HL-60 (cell line): Measurements from ENCODE around the gene TAF5L.

Experiments used
- DNase-seq, 2 experiments: peaks; one replicate each; pipeline ENCODE4 v3.0.0-alpha.2; 2010 to 2020; ENCODE audit warnings: low read depth in 1 of 2, low spot score in 1 of 2
- H3K27ac ChIP-seq: fragments of 250-450 bp; sonication (Bioruptor Pico); replicated peaks from 2 replicates; pipeline ENCODE4 v1.5.1; 2020; ENCODE audit warnings: mild to moderate bottlenecking, moderate library complexity
- H3K27me3 ChIP-seq: fragments of 250-450 bp; sonication (Bioruptor Pico); 2 replicates; pipeline ENCODE4 v1.5.1; 2021; ENCODE audit warnings: mild to moderate bottlenecking, moderate library complexity; ENCODE audit not compliant: insufficient read depth, poor library complexity, severe bottlenecking
- H3K4me3 ChIP-seq: replicated peaks from 2 replicates; pipeline ENCODE4 v1.5.1; 2011; ENCODE audit warnings: mild to moderate bottlenecking, control low read depth, low read length; ENCODE audit not compliant: insufficient read depth
- CTCF ChIP-seq: IDR thresholded peaks from one replicate; pipeline ENCODE4 v1.5.1; 2011; ENCODE audit warnings: low read length, control low read depth, inconsistent platforms; ENCODE audit not compliant: insufficient read depth
- GABPA ChIP-seq: IDR thresholded peaks from 2 replicates; pipeline ENCODE4 v1.6.1; 2012; ENCODE audit warnings: low read depth
- POLR2AphosphoS5 ChIP-seq: IDR thresholded peaks from 2 replicates; pipeline ENCODE4 v1.6.1; 2012; ENCODE audit warnings: low read depth
- REST ChIP-seq: IDR thresholded peaks from 2 replicates; pipeline ENCODE4 v1.6.1; 2012; ENCODE audit warnings: low read depth; ENCODE audit not compliant: insufficient replicate concordance
- SPI1 ChIP-seq: IDR thresholded peaks from 2 replicates; pipeline ENCODE4 v1.6.1; 2012; ENCODE audit warnings: low read depth, mild to moderate bottlenecking, borderline replicate concordance

TAF5L gene

DNA sequence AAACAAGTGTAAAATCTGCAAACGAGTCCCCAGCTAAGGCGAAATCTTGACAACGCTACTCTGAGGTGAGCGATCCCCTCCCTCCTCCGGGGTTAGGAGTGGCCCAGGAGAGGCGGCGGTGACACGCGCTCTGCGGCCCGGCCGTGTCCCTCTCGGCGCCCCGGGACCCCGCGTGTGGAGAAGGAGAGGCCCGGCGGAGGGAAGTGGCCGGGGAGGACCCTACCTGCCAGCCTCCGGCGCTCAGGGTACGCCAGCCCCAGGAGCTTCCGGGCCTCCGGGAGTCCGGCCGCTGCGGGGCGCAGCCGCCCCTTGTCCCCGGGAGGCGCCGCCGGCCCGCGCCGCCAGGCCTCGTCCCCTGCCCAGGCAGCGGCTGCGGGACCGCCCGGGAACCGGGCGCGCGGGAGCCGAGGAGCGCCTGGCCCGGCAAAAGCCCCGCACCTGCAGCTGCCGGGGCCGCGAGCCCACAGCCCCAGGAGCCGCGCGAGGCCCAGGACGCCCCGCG lies 68.0 kb downstream of the TAF5L start:
- H3K4me3 ChIP-seq: peak overlapping the region; percentile 57
- TF ChIP-seq CTCF (no peak), GABPA (no peak), SPI1 (no peak)
- H3K27me3 ChIP-seq: no peaks in the 10 kb centered on the region
- DNase-seq: peak in 1 of 2 experiments; percentile 44
- peak overlapping the region; percentile 95 for H3K27ac ChIP-seq

DNA sequence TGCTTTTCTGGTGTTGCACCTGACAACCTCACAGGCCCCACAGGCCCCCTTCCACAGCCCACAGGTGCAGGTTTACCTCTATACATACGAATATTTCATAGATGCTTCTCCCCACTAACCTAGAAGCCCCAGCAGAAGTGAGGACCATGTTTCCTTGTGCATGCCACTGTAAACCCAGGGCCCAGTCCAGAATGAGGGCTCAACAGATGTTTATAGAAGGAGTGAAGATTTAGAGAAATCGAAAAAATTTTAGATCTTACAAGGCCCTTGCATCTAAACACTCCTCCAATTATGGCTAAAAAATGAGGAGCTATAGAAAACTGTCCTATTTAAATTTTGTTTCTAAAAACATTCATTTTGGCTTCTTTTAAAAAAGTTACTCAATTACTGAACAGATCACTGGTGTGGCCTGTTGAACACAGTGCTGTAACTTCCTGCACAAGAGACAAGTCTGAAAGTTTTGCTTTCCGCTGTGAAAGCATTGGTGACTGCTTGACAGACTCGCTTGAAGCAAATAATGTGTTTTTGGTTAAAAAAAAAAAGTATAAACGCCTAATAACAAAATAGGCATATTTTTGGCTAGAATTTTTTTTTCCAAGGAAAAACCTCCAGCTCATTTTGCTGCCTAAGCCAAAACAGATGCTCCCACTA lies 68.6 kb downstream of the TAF5L start:
- Histone ChIP-seq H3K4me3 (peak overlapping the region; percentile 57), H3K27ac (peak overlapping the region; percentile 95)

GRCh38 chr1:229554886-229555621 lies 70.9 kb downstream of the TAF5L start:
- peak in 1 of 2 experiments; percentile 56 for DNase-seq
- TF ChIP-seq POLR2AphosphoS5 (peak; percentile 34; the same call in 1 of the 2 replicates), CTCF (no peak)
- Histone ChIP-seq H3K4me3 (peak overlapping the region; percentile 57), H3K27me3 (no peaks in the 10 kb centered on the region), H3K27ac (peak overlapping the region; percentile 95)

More for the DNA sequence above, 68.6 kb downstream of the TAF5L start:
- no peak for TF ChIP-seq SPI1
- no peak for TF ChIP-seq CTCF
- no peak for TF ChIP-seq POLR2AphosphoS5
- no peak for TF ChIP-seq REST
- TF ChIP-seq GABPA: 0 out of 2 replicates have a peak, but pooled peaks have one; percentile 4
- peak in 1 of 2 experiments; percentile 54 for DNase-seq
- H3K27me3 ChIP-seq: no peaks in the 10 kb centered on the region

DNA sequence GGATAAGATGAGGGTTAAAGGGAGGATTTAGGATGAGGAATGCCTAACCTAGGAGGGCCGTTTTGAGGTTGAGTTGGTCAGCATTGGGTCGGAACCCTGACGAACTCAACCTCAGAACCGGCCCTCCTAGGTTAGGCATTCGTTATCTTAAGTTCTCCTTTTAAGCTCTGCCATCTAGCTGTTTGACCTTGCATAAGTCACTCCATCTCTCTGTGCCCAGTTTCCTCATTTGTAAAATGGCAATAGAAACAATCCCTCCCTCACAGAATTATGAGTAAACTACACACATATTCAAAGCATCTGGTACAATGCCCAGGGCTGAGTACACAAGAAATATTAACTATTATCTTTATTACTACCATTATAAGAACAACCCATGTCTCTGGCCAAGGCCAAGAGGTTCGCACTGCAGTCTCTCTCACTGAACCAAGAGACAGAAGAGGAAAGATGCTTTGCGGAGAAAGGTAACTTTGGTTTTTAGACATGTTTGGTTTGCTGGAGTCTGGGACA lies 72.2 kb downstream of the TAF5L start:
- Histone ChIP-seq H3K27ac (peak overlapping the region; percentile 95), H3K27me3 (no peaks in the 10 kb centered on the region), H3K4me3 (peak overlapping the region; percentile 9; the same call in 1 of the 2 replicates)
- TF ChIP-seq SPI1: no peak
- TF ChIP-seq CTCF: no peak
- TF ChIP-seq GABPA: no peak
- TF ChIP-seq POLR2AphosphoS5: no peak
- no peak for TF ChIP-seq REST
- peak in 1 of 2 experiments; percentile 52 for DNase-seq
